ENCODE data around the gene HS2ST1.
"Not testable (repeated sequence)": the region's sequence is repeated elsewhere in the genome, so short reads cannot be mapped to it uniquely, and the experiment has no call there.

Gene HS2ST1

DNA sequence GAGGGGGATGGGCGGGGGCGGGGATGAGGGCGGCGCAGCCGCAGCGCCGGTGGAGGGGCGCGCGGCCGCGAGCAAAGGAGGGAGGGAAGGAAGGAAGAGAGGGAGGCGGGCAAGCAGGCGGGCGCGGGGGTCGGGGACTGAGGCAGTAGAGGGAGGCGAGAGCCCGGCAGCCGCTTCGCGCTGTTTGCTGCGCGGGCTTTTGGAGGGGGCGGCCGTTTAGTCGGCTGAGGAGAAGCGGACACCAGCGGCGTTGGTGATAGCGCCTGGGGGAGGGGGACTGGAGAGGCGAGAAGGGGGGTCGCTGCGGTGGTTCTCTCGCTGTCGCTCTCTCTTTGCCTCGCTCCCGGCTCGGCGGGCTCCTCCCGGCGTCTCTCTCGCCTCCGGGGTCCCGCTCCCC lies at the start of gene HS2ST1:
Gene HS2ST1, plus strand, starts transcription at position 35 of the 397 bp plus-strand sequence.
- DNase-seq = no peak

DNA sequence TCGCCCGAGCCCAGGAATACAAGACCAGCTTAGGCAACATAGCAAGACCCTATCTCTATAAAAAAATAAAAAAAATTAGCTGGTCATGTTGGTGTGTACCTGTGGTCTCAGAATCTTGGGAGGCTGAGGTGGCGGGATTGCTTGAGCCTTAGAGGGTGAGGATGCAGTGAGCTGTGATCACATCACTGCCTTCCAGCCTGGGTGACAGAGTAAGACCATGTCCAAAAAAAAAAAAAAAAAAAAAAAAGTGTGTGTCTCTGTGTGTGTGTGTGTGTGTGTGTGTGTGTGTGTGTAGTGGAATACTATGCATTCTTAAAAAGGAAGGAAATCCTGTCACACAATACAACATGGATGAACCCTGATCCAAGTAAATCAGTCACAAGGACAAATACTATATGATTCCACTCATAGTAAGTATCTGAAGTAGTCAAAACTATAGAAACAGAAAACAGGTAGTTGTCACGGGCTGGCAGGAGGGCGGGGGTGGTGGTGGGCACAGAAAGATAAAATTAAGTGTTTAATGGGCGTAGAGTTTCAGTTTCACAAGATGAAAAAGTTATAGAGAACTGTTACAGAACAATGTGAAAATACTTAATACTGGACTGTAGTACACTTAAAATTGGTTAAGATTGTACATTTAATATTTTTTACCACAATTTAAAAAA lies 48.3 kb upstream of the HS2ST1 start:
- DNase-seq = no peak

DNA sequence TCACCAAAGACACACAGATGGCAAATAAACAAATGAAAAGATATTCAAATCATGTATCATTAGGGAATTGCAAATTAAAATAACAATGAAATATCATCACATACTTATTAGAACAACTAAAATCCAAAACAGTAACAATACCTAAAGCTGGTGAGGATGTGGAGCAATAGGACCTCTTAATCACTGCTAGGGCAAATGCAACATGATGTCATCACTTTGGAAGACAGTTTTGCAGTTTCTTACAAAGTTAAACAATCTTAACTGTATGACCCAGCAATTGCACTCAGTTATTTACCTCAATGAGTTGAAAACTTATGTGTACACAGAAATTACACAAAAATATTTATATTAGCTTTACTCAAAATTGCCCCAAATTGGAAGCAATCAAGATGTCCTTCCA lies 47.8 kb upstream of the HS2ST1 start:
- DNase-seq = no peak

GRCh38 chr1:86867278-86867677 lies 47.2 kb upstream of the HS2ST1 start:
- DNase-seq = not testable (repeated sequence)

DNA sequence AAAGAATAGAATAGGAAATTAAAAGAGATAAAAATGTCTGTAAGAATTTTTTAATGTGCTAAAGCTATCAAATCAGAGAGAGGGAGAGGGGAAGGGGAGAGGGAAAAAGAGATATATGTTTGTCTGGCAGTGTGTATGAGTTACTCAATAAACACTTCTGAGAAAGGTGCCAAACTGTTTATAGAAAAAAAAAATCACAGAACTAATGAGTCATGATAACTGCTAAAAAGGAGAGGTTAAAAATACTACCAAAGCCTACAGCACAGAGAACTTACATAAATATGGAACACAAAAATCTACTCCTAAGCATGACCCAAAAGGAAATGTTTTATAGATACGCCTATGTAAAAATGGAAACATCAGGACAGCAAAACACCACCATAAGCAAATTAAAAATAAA lies 46.0 kb upstream of the HS2ST1 start:
- no peak for DNase-seq

GRCh38 chr1:86871001-86871400 lies 43.4 kb upstream of the HS2ST1 start:
- no peak for DNase-seq

GRCh38 chr1:86872086-86872485 lies 42.3 kb upstream of the HS2ST1 start:
- DNase-seq = no peak

- no peak for DNase-seq
Observed at GRCh38 chr1:86875722-86876121, 38.7 kb upstream of the HS2ST1 start.

GRCh38 chr1:86887479-86888162 lies 26.8 kb upstream of the HS2ST1 start:
- DNase-seq = no peak

DNA sequence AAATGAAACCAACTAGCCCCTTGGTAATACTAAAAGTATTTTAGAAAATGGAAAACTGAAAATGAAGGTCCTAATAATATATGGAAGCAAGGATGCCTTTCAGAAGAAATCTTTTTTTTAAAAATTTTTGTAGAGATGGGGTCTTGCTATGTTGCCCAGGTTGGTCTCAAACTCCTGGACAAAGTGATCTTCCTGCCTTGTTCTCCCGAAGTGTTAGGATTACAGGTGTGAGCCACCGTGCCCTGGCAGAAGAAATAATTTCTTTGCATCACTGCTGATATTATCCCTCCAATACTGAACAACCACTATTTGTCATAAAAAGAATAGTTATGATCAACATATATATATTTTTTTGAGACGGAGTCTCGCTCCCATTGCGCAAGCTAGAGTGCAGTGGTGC lies 26.1 kb upstream of the HS2ST1 start:
- no peak for DNase-seq

GRCh38 chr1:86899401-86899800 lies 15.0 kb upstream of the HS2ST1 start:
- DNase-seq = not testable (repeated sequence)

DNA sequence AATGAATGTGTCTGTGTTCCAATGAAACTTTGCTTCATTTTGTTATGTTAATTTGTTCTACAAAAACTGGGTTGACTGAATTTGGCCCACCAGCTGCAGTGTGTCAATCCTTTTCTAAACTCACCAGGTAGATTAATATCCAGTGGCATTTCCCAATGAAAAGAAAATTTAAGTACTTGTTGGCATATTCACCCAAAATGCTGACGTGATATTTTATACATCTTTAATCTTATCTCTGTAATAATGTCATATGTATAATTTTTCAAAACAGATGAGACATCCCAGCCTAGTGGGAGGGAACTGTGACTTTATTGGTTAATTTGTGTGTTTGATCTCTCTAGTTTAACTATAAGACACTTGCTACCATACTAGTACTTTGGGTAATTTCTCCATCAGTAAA lies 8.6 kb upstream of the HS2ST1 start:
- no peak for DNase-seq

- DNase-seq = no peak
Observed at GRCh38 chr1:86906419-86906818, 8.0 kb upstream of the HS2ST1 start.

GRCh38 chr1:86912281-86912900 lies 2.0 kb upstream of the HS2ST1 start:
- no peak for DNase-seq

DNA sequence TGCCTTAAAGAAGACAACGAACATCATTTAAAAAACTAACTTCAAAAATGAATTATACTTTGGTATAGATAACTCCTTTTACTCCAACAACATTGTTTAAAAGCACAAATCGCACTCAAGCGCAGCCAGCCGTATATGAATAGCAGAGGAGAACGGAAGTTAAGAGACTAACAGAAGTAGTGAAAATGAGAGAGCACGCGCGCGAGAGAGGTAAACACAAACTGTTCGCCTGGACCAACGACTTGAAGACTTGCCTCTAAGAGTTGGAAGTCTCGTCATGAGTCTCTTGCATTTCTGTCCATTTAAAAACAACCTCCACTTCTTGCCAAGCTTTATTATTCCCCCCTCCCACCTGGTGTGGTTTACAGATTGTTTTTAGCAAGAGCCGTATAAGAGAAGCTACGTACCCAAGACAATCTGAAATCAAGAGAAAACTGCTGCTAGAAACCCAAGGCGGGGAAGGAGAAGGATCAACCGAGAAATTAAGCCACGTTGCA lies 988 bp upstream of the HS2ST1 start:
- DNase-seq = peak; percentile 24

DNA sequence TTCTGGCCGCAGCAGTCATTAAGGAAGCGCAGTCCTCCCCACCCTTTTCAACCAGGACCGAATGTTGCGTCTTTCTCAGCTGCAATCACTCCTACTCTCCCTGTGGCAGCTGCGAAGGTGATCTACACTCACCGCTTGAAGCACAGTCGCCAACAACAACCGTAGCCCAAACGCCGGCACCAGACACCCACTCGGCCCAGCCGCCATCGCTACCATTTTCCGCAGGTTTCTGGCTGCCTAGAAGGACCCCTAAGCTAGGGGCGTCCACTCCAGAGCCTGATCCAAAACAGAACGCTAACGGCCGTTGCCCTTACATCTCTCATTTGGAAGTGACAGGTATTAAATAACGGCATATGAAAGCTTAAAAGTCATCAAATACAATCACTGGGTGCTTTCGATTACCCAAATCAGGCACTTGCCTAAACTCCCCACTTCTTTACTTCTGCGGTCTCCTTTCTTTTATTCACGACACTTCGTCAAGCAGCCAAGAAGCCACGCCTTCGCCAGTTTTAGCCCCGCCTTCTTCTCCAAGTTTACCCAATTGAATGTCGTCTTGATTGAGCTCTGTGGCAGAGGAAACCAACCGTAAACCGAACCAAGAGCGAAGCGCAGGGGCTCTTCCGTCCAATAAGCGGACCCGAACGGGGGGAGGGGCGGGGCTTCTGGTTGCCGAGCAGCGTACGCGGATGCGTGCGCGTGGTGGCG lies 387 bp upstream of the HS2ST1 start, which contains the start of gene SELENOF:
Gene SELENOF, minus strand, starts transcription at position 231 of the 705 bp plus-strand sequence. Its CDS starts 15 bp downstream, at position 216.
- peak; percentile 99 for DNase-seq

DNA sequence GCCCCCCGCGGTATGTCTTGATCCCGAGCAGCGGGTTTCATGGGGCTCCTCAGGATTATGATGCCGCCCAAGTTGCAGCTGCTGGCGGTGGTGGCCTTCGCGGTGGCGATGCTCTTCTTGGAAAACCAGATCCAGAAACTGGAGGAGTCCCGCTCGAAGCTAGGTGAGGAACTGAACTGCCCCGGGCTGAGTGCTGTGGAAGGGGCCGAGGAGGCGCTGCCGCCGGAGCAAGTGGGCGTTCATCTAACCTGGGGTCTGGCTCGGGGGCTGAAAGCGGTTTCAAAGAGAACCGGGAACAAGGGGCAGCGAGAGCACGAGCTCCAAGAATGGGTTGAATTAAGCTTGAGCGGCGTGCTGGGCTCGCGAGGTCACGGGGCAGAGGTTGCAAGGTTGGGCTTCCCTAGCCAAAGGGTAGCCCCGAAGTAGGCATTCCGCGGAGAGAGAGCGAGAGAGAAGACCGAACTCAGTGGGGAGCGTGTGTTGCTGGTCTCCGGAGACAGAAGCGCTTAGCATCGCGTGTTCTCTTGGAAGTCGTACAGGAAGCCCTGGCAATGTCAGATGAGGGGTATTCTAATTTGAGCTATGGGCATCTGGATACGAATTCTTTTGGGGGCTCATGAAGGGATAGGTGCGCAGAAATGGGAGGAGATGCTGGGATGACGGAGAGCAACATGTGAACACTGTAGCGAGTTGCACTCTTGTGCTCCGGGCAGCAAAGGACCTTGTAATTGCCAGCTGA lies 732 bp downstream of the HS2ST1 start:
- peak; percentile 54 for DNase-seq

DNA sequence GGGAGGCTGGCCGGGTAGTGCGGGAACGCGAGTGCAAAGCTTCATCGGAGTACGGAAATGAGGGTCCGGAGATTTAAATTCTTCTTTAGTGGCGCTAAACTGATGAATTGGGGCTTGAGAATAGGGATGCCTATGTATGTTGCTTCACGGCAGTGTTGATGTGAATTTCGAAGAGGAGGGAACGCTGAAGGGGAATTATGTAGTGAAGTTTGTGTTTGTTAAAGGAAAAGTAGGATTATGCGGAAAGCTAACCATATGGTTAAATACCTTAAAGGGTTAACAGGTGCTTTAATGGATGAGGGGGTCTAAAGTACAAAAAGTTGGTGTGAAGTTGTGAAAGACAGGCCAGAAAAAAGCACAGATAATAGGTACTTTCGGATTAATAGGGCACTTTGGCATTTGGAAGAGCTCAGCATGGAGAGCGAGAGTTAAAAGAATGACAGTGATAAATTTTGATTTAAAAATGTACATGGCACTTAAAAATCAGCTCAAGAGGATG lies 1.4 kb downstream of the HS2ST1 start:
- no peak for DNase-seq

DNA sequence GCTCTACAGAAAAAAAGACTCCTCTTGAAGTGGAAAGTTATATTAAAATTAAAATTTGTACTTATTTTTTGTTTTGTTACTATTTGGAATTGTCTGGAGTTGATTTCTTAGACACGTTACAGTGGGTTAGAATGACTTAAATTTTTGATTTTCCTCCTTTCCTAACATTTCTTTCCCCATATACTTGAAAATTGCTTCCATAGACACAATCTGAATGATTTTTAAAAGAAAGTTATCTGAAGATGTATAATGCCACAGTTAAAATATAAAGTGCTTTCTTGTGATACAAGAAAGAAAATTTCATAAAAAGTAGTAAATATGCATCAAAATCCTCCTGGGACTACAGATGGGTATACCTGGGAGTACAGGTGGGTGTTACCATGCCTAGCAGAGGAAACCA lies 2.3 kb downstream of the HS2ST1 start:
- no peak for DNase-seq

DNA sequence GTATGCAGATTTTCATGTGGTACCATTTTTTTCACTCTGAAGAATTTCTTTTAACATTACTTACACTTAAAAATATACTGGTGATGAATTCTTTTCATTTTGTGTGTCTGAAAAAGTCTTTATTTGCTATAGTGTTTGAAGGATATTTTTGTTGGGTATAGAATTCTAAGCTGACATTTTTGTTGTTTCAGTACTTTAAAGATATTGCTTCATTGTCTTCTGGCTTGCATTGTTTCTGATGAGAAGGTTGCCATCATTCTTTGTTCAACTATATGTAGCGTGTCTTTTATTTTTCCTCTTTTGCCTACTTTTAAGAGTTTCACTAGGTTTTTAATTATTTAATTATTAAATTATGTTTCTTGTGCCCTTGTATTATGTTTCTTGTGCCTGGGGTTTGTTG lies 8.0 kb downstream of the HS2ST1 start:
- DNase-seq = no peak

GRCh38 chr1:86924324-86924960 lies 10.0 kb downstream of the HS2ST1 start:
- no peak for DNase-seq

DNA sequence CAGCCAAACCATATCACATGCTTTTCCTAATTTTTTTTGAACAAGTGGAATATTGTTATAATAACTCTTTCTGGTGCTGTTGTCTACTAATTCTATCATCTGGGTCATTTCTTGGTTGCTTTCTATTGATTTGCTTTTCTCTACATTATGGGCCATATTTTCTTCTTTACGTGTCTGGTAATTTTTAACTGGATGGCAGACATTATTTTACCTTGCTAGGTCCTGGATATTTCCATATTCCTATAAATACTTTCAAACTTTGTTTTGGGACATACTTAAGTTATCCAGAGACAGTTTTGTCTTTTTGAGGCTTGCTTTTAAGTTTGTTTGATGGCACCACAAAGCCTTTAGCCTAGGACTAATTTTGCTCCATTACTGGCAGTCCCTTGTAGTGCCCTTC lies 11.3 kb downstream of the HS2ST1 start:
- DNase-seq = no peak

Measured in activated T-cell treated with anti-CD3 and anti-CD28 coated beads, Interleukin-2, amount 50 U/mL, for 1 hour (primary cell).